Measurements from ENCODE around the gene EPS15. TPM values are rescaled to one million over a fixed set of nuclear protein-coding genes. Genes with fewer than 3 reads are reported as not detected.
A peak's percentile ranks its signal among the peaks of the same experiment; 100 is the strongest.

EPS15 gene
- polyA plus RNA-seq, 1 of the 3 experiments (the other 2 are of a cell fraction): 17.0 TPM

- no peak for DNase-seq
- Histone ChIP-seq H3K9ac (no peak overlapping the region), H3F3A (replicated peaks; ENCODE audit: insufficient read depth) (peaks cover 20% of the 10 kb centered on the region), H3K36me3 (replicated peaks in 1 of 2; ENCODE audit: control insufficient read depth in 1 of 2, insufficient read depth in 2 of 2, low read length in 1 of 2) (peaks cover 29 to 51% of the 10 kb centered on the region in 2 experiments), H3K4me2 (peak overlapping the region; percentile 31; the same call in 1 of the 2 replicates), H2AFZ (ENCODE audit: low read depth) (no peak overlapping the region), H3K27ac (ENCODE audit: low read depth in 2 of 2, low read length in 1 of 2) (peak overlapping the region in 1 of 2 experiments; percentile 47; a peak in 2 of 4 replicates), H3K79me2 (ENCODE audit: insufficient read depth) (no peaks in the 10 kb centered on the region; the same call in 1 of the 2 replicates), H3K4me1 (ENCODE audit: control insufficient read depth in 1 of 2, insufficient read depth in 2 of 2, low read depth in 1 of 2, low read length in 1 of 2) (peaks cover 0 to 26% of the 10 kb centered on the region in 2 experiments; a peak in 3 of 4 replicates), H4K20me1 (ENCODE audit: insufficient read depth) (no peaks in the 10 kb centered on the region), H3K9me3 (no peaks in the 10 kb centered on the region), H3K27me3 (ENCODE audit: insufficient read depth) (no peaks in the 10 kb centered on the region), H3K9me2 (no peaks in the 10 kb centered on the region), H3K4me3 (ENCODE audit: low read depth in 2 of 2, low read length in 1 of 2) (no peak overlapping the region)
- CTCF ChIA-PET: no interaction called here
- POLR2A ChIA-PET: no interaction called here
- TF ChIP-seq GABPA (IDR thresholded peaks at IDR 0.05; ENCODE audit: low read depth): no peak
- WGBS (ENCODE audit: low lambda C conversion rate): 89% methylated on average over 5 of the region's 5 CpGs
Measured at GRCh38 chr1:51417496-51418383, 101.3 kb downstream of the EPS15 start.

DNA sequence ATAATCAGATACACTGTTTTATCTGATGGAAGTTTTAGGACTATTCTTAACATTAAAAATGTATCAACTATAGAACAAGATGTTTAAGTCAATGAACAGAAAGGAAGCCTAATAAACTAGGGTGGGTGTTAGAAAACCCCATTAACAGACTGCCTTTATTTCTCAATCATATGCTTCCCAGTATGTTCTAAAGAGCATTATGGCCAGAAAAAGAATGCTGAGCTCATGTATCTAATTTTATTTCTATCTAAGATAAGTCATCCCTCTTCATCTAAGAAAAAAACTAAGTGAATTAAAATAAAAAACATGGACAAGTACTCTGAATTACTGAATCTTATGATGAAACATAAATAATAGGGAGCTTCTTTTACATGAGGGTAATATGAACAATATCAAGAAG is 102.2 kb downstream of the EPS15 start:
- ChIA-PET CTCF (no interaction called here), POLR2A (no interaction called here)
- H3K9ac ChIP-seq: no peak overlapping the region
- H3K9me2 ChIP-seq: no peaks in the 10 kb centered on the region
- H3K9me3 ChIP-seq: no peaks in the 10 kb centered on the region
- H4K20me1 ChIP-seq (ENCODE audit: insufficient read depth): no peaks in the 10 kb centered on the region
- no peak for DNase-seq
- peak overlapping the region in 1 of 2 experiments; percentile 47; a peak in 1 of 4 replicates for H3K27ac ChIP-seq (ENCODE audit: low read depth in 2 of 2, low read length in 1 of 2)
- H3K4me2 ChIP-seq: no peak overlapping the region
- H3K79me2 ChIP-seq (ENCODE audit: insufficient read depth): no peaks in the 10 kb centered on the region; the same call in 1 of the 2 replicates
- H3K4me3 ChIP-seq (ENCODE audit: low read depth in 2 of 2, low read length in 1 of 2): no peak overlapping the region
- no peaks in the 10 kb centered on the region for H3K27me3 ChIP-seq (ENCODE audit: insufficient read depth)
- H3K36me3 ChIP-seq (replicated peaks in 1 of 2; ENCODE audit: control insufficient read depth in 1 of 2, insufficient read depth in 2 of 2, low read length in 1 of 2): peaks cover 29 to 49% of the 10 kb centered on the region in 2 experiments
- H2AFZ ChIP-seq (ENCODE audit: low read depth): no peak overlapping the region
- H3F3A ChIP-seq (replicated peaks; ENCODE audit: insufficient read depth): peaks cover 27% of the 10 kb centered on the region
- peaks cover 0 to 26% of the 10 kb centered on the region in 2 experiments; a peak in 3 of 4 replicates for H3K4me1 ChIP-seq (ENCODE audit: control insufficient read depth in 1 of 2, insufficient read depth in 2 of 2, low read depth in 1 of 2, low read length in 1 of 2)
- TF ChIP-seq SIN3A (IDR thresholded peaks at IDR 0.05; ENCODE audit: borderline replicate concordance, low read depth, low read length) (no peak), REST (IDR thresholded peaks at IDR 0.05; ENCODE audit: low read depth, low read length) (no peak), GATA2 (CRISPR knock-in tag; IDR thresholded peaks at IDR 0.05) (no peak), SMC3 (IDR thresholded peaks at IDR 0.05; ENCODE audit: low read depth, low read length) (no peak), RFX5 (IDR thresholded peaks at IDR 0.05; ENCODE audit: low read length) (no peak), MEF2A (IDR thresholded peaks at IDR 0.05; ENCODE audit: borderline replicate concordance, low read depth) (no peak), NFIC (IDR thresholded peaks at IDR 0.05; ENCODE audit: borderline replicate concordance) (no peak), ZBTB33 (IDR thresholded peaks at IDR 0.05; ENCODE audit: borderline replicate concordance, low read depth) (no peak), TAF1 (IDR thresholded peaks at IDR 0.05; ENCODE audit: borderline replicate concordance, low read depth, low read length) (no peak), MAX (IDR thresholded peaks at IDR 0.05; ENCODE audit: low read depth) (no peak), USF2 (IDR thresholded peaks at IDR 0.05; ENCODE audit: borderline replicate concordance, low read depth, low read length) (no peak), GABPA (IDR thresholded peaks at IDR 0.05; ENCODE audit: low read depth) (no peak)
- TF ChIP-seq, protein P1, sequence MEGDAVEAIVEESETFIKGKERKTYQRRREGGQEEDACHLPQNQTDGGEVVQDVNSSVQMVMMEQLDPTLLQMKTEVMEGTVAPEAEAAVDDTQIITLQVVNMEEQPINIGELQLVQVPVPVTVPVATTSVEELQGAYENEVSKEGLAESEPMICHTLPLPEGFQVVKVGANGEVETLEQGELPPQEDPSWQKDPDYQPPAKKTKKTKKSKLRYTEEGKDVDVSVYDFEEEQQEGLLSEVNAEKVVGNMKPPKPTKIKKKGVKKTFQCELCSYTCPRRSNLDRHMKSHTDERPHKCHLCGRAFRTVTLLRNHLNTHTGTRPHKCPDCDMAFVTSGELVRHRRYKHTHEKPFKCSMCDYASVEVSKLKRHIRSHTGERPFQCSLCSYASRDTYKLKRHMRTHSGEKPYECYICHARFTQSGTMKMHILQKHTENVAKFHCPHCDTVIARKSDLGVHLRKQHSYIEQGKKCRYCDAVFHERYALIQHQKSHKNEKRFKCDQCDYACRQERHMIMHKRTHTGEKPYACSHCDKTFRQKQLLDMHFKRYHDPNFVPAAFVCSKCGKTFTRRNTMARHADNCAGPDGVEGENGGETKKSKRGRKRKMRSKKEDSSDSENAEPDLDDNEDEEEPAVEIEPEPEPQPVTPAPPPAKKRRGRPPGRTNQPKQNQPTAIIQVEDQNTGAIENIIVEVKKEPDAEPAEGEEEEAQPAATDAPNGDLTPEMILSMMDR (IDR thresholded peaks at IDR 0.05): no peak
- TF ChIP-seq, protein P2, sequence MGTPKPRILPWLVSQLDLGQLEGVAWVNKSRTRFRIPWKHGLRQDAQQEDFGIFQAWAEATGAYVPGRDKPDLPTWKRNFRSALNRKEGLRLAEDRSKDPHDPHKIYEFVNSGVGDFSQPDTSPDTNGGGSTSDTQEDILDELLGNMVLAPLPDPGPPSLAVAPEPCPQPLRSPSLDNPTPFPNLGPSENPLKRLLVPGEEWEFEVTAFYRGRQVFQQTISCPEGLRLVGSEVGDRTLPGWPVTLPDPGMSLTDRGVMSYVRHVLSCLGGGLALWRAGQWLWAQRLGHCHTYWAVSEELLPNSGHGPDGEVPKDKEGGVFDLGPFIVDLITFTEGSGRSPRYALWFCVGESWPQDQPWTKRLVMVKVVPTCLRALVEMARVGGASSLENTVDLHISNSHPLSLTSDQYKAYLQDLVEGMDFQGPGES (IDR thresholded peaks at IDR 0.05; ENCODE audit: low read depth, low read length): no peak

Data from SK-N-SH (cell line).